Amniotic stem cell (primary cell): Measurements from ENCODE around the gene HOXC4.

Source experiments
- DNase-seq: peaks from one replicate; lab custom pipeline; 2025; lab: John Stamatoyannopoulos, UW

Gene HOXC4

DNA sequence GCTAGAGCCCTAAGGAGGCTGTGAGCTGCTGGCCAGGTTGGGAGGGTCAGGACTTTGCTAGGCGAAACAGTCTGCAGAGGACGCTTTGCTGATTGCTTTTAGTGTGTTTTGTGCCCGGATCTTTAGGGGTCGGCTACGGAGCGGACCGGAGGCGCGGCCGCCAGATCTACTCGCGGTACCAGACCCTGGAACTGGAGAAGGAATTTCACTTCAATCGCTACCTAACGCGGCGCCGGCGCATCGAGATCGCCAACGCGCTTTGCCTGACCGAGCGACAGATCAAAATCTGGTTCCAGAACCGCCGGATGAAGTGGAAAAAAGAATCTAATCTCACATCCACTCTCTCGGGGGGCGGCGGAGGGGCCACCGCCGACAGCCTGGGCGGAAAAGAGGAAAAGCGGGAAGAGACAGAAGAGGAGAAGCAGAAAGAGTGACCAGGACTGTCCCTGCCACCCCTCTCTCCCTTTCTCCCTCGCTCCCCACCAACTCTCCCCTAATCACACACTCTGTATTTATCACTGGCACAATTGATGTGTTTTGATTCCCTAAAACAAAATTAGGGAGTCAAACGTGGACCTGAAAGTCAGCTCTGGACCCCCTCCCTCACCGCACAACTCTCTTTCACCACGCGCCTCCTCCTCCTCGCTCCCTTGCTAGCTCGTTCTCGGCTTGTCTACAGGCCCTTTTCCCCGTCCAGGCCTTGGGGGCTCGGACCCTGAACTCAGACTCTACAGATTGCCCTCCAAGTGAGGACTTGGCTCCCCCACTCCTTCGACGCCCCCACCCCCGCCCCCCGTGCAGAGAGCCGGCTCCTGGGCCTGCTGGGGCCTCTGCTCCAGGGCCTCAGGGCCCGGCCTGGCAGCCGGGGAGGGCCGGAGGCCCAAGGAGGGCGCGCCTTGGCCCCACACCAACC, 23.9 kb upstream of the HOXC4 start:
- no peak for DNase-seq

DNA sequence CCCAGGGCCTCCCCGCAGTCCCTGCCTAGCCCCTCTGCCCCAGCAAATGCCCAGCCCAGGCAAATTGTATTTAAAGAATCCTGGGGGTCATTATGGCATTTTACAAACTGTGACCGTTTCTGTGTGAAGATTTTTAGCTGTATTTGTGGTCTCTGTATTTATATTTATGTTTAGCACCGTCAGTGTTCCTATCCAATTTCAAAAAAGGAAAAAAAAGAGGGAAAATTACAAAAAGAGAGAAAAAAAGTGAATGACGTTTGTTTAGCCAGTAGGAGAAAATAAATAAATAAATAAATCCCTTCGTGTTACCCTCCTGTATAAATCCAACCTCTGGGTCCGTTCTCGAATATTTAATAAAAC, 23.2 kb upstream of the HOXC4 start:
- DNase-seq = no peak

DNA sequence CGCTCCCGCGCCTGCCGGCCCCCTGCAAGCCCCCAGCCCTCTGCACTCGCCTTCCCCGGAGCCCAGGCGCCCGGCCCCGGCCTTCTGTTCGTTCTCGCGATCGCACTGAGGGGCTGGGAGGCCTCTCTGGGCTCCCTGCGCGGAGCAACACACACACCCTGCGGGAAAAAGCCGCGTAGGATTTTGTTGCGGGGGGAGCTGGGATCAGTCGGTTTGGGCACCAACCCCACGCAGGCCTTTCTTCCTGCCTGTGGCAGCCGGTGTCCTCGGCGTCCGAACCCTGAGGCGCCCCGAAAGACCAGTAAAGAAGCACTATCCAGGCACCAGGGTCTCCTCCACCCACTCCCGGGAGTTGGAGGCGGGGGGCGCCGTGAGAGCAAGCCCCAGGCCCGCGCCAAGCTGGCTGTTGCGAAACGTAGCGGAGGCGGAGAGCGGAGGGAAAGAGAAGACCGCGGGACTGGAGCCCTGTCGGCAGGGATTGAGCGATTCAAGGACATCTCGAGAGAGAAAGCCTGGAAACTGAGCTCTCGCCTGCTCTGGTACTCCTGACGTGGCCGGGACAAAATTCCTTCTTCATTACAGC, 22.7 kb upstream of the HOXC4 start:
- DNase-seq = no peak

DNA sequence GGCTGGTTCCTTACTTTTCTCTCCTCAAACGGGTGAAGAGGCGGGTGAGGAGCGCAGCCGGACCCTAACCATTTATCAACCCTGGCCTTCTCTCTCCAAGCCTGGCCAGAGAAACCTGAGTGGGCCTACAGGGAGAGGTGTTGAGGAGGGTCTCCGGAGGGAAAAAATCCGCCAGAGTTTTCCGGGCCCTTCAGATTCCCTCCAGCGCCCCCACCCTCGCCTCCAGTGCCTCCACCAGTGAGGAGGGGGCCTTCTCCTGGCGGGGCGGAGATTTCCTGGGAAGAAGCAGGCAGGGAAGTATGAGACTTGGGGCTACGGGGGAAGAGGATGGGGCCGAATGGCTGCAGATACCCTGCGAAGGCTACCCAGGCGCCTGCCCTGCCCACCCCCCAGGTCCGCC, 22.2 kb upstream of the HOXC4 start:
- DNase-seq = no peak

DNA sequence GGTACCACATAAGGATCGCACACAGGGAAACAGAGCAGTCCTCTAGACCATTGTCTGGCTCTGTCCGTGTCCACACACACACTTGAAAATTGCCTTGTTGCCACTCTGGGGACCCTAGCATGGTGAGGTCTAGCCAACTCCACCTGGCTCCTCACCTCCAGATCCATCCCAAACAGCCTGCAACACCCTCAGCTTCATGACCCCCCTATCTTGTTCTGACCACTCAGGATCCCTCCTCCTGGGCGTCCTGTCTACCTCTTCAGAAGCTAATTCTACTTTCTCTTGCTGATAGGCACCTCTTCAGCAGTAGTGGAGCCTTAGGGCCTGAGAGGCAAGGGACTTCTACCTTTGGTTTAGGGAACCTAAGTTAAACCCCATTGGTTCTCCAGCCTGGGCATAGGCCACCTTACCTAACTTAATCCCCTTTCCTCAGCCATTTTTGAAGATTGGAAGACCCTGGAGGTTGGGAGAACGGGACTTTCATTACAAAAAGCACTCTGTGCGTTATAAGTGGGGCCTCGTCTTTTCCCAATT, 21.5 kb upstream of the HOXC4 start:
- no peak for DNase-seq

DNA sequence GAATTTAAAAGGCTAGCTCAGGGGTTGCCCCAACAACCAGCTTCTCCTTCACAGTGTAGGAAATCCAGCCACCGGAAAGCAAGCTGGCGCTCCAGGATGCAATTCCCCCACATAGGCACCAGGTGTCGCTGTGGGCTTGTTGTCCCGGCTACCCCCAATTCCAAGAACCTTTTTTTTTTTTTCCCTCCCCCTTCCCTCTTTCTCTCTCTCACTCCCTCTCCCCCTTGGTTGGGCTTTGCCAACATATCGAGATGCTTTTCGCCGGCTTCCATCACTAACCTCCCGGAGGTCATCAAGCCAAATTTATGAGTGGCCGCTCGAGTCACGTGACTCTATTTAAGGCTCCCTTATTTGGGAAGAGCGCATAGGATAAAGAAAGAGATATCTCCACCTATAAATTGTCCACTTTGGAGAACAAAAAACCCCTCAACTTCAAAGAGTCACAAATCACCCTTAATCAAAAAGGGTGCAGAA, 21.0 kb upstream of the HOXC4 start, which contains the start of gene HOXC5:
TSS of gene HOXC5 (plus strand) at position 424 of the 474 bp plus-strand sequence. CDS start 73 bp downstream, outside the sequence.
- DNase-seq = no peak

DNA sequence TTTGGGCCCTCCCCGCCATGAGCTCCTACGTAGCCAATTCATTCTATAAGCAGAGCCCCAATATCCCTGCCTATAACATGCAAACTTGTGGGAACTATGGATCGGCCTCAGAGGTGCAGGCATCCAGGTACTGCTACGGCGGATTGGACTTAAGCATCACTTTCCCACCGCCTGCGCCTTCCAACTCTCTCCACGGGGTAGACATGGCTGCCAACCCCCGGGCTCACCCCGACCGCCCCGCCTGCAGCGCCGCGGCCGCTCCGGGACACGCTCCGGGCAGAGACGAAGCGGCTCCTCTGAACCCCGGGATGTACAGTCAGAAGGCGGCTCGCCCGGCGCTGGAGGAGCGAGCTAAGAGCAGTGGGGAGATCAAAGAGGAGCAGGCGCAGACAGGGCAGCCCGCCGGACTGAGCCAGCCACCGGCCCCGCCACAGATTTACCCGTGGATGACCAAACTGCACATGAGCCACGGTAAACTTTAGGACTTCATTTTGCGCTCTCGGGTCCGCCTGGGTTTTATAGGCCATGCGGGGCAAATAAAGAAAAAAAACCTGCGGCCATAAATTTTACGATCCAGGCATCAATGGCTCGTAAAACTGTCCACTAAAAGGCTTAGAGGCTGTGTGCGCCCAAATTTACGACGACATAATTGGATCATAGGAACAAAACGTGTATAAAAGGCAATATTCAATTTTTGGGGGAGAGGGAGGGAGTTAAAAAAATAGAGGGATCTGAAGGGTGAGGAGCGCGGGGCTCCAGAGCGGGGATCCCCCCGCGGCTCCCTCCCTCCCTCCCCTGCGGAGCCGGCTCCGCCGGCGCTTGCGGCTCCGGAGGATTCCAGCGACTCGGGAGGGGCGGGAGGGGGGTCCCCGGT, 20.3 kb upstream of the HOXC4 start:
- DNase-seq = no peak

DNA sequence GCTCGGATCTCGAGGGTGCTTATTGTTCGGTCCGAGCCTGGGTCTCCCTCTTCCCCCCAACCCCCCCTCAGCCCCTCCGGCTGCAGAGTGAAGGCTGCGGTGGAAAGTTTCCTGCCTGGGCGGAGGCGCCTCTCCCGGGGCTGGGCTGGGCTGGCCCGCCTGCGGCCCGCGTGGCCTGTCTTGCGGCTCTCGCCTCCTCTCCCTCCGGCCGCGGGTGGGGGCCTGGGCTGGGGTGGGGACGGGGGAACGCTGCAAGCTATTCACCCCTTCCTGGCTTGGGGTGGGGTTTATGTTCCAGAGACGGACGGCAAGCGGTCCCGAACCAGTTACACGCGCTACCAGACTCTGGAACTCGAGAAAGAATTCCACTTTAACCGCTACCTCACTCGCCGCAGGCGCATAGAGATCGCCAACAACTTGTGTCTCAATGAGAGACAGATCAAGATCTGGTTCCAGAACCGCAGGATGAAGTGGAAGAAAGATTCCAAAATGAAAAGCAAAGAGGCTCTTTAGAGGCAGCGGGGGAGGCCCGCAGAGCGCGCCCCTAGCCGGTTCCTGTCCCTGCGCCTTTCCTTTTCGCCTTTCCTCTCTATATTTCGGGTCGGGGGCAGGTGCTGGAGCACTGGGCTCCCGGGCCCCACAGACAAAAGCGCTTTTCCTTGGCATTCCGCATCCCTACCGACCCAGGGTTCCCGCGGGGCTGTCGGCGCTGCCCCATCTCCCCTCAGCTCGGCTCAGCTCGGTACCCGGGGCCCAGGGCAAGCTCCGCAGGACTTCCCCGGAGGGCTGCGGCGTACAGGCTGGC, 19.5 kb upstream of the HOXC4 start:
- no peak for DNase-seq

DNA sequence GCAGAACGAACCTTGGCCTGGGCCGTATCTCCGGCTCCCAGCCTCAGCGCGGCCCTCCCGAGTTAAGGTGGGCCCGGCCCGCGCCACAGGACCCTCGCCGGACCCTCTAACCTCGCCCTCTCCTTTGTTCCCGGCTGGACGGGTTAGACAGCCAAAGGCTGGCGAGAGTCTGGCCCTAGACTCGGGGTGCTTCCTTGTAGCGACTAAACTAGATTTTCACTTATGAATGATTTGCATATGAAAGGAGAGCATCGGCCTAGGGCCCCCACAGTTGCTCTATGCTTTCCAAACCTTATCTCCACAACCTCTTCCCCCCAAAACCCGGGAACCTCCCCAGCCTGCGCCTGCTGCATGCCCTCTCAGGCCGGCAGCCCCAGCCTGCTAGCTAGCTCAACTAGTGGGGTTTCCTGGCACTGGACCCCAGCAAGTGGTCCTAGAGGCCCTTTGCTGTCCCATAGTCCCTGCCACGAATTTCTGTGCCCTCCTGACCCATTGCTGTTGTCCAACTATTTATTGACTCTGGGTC, 18.8 kb upstream of the HOXC4 start:
- DNase-seq = no peak

DNA sequence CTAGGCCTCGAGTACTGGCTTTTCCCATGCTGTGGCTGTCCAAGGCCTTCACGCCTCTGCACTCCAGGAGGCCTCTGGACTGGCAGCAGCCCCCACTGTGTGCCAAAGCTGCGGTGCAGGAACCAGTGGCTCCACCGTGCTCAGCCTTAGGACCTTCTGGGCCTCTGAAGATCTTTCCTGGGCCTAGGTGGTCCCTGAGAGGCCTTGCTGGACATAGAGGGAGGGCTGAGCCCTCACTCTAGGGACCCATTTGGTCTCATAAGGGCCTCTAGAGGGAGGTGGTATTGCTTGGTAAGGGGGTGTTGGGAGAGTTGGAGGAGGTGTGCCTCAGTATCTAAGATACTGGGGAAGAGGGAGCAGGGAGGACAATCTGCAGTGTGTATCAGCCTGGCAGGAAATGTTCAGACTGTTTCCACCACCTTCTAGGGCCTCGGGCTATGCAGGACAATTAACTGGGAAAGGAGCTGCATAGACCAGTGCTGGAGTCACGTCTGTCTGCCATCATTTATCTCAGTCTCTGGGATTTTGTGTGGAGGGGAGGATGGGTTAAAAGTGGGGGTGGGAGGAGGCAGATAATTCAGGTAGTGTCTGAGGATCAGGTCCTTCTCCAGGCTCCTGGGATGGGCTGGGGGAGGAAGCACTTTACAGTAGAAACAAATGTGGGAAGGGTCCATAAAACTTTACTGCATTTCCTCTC, 17.9 kb upstream of the HOXC4 start:
- DNase-seq = no peak

DNA sequence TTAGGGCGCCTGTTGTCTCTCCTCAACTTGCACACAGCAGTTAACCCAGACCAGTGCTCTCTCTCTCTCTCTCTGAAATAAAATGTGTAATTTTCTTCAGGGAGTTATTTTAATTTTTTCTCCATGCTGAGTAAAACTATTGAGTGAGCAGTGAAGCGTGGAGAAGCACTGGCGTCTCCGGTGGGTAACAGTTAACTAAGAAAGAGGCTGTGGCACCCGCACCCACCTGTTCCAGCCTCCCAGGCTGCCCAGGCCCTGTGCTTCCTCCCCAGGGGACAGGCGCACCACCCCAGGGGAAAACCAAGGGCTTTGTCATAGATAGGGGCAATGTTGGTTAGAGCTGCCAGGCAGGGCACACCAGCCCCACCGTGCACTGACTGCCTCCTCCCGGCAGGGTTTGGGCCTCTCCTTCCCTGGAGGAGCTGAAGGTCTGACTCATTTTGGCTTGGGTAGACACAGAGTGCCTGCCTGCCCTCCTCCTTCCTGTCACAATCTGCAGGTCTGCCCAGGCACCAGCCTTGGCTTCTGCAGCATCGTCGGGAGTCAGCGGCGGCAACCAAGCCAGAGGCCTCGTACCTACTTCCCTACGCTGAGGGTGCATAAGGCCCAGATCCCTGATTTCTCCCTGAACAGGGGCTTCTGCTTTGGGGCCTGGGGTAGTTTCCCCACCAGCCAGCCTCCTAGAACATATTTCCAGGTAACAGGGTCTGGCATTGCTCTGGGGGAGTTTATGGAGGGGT, 16.8 kb upstream of the HOXC4 start:
- no peak for DNase-seq

DNA sequence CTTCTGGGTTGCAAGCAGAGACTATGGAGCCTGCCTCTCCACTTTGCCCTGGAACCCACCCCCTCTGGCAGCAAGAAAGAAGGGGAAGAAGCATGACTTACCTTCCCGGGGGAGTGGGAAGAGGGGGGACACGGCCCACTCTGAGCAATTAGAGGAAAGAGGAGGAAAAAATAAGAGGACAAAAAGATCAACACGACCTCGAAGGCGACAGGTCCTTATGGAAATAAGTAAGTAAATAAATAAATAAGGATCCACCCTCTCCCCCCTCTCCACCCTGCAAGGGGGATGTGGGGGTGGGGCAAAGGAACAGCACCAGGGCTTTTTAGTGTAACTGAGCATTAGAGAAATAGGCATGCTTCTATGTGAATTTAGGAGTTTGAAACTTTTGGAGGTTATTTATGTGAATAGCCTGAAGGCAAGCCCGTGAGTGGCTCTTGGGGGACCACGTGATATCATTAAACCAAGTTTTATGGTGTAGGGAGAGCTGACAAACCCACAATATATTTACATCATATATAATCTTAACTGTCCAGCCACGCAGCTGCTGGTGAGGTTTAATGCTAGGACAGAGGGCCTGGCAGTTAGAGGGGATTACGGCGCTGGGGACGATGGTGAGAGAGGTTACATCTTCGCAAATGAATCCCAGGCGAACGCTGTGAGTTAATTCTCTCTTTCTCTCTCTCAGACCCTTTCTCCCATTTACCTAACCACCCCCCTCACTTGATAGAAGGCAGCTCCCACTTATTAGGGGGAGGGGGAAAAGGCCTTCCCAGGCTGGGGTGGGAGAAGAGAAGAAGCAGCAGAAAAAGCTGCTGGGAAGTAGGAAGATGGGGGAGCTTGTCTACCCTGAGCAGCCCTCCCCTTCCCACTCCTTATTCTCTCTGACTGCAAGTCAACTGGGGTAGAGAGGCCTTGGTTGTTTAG, 16.0 kb upstream of the HOXC4 start:
- no peak for DNase-seq

DNA sequence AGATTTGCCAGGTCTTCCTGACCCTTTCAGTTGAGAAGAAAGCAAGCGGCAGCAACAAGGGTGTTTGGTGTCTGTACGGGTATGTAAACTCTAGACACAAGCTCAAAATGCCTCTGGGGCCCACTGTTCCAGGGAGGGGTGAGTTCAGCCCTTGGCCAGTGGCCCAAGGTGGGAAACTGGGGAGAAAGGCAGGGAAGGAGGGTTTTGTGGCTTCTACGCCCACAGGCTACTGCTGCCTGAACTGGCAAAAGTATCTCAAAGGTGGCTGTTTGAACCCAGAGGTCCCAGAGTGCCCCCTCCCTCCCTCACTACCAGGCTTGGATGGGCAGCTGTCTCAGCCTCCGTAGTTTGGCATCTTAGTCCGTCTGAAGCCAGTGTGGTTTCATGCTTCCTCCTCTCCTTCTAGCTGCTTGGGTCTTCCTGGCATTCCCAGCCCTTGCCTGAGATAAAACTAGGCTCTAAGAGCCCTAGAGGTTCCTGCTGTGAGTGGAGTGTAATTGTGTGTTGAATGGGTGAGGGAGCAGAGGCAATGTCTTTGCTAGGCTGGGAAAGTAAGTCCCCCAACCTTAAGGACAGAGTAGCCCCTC, 15.3 kb upstream of the HOXC4 start:
- no peak for DNase-seq

DNA sequence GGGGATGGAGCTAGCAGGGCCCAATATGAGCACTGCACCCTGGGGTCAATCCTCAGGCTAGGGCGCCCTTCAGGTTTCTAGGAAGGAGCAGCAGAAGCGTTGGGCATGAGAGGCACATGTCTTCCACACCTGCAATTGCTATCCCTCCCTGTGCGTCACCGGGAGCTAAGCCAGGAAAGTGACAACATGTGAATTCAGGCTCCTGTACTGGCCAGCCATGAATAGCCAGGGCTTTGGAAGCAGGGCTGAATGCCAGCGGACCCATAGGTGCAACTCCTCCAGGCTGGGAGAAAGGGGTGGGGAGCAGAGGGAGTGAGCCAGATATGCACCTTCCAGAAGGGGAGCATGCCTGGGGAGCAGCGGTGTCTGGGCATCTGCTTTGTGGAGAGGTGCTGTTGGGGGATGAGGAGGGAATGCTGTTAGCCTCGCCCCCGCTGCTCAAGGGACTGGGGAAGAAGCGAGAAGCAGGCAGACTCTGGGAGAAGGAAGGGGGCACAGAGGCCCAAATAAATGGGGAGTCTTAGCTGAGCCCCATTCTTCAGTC, 14.7 kb upstream of the HOXC4 start:
- DNase-seq = no peak

DNA sequence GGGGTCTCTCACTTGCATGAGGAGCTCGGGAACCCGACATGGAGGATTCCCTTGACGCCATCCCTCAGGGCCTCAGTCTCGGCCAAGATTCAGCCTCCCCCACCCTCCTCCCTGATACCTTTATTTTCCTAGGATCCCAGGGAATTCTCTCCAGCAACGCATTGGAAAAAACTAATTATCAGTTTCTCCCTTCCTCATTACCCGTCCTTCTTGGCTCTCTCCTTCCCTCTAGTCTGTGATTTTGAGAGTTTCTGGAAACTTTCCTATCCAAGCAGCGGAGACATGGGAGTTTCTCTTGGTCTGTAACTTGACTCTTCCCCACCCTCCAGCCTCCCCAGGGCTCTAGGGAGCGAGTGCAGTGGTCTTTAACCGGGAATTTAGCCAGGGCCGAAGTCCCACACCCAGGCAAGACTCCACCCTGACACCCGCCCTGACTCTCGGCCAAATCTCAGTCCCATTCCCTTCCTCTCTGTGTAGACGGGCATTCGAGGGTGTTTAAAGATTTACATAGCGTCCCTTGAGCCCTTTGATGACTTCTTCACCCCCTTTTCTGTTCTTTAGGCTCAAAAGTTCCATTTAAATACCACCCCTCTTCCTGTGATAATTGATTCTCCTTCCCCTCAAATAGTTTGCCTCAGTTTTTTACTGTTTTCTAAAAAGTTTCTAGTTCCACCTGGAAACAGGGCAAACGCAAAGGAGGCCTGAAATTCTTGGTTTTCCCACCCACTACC, 14.1 kb upstream of the HOXC4 start:
- DNase-seq = no peak

DNA sequence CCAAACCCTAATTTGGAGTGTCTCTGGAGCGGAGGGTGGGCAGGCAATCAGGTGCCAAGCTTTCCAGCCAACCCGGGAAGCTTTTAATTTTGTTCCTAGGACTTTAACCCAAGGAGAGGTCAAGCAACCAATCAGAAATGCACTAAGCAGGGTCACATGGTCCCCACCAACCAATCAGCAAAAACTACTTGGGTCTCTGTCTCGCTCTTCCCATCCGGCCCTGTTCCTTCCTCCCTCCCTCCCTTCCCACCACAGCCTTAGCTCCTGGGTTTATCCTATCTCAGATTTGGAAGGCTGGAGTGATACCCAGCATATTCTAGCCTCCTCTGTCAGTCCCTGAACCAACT, 13.5 kb upstream of the HOXC4 start:
- no peak for DNase-seq

DNA sequence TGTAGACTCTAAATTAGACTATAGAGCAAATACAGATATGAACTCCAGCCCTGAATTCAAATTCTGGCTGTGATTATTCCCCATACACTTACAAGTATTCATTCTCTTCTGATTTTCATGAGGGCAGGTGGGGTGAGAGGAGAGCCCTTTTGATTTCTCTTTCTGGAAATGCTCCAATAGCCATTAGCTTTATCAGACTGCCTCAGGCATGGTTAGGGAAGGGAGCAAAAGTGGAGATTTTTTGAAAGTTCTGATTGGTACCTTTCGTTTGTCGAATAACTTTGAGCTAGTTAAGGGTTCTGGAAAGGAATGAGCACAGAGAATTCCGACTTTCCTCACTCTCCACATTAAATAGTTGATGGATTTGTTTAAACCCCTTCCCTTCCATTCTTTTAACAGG, 13.0 kb upstream of the HOXC4 start:
- no peak for DNase-seq
